Pancreas (tissue), 10 donors: ENCODE results near the gene UBE2J2. TPM values are rescaled to one million over a fixed set of nuclear protein-coding genes. Genes with fewer than 3 reads are reported as not detected.

Experiments used
- ATAC-seq, 4 donors: fragments of 200-7000 bp; cut with Tn5 transposase; one replicate each; pipeline versions ENCODE4 v1.8.0 to v1.9.1; 2020; ENCODE audit warnings: mild to moderate bottlenecking in 4 of 4, moderate library complexity in 4 of 4
- DNase-seq, 6 donors: peaks; one replicate each; pipeline ENCODE4 v3.0.0-alpha.2; 2020
- FAIRE-seq: peaks from 2 replicates; lab custom pipeline; 2012; peaks lifted over from hg19 to GRCh38; lab: Jason Lieb, UNC
- H3K27ac ChIP-seq, 4 donors: fragments of 200-600 bp; sonication (generic); 1 replicate in 3 of 4; 2 replicates in 1 of 4; pipeline versions ENCODE4 v1.5.0 to v1.8.0; 2020
- H3K27me3 ChIP-seq, 4 donors: fragments of 200-600 bp; one replicate each; pipeline ENCODE4 v1.8.0; 2021
- H3K36me3 ChIP-seq, 3 donors: fragments of 200-600 bp; sonication (generic) in 1 of 3; one replicate each; pipeline versions ENCODE4 v1.5.0 to v1.8.0; 2020 to 2021
- H3K4me1 ChIP-seq, 3 donors: fragments of 200-600 bp; one replicate each; pipeline ENCODE4 v1.8.0; 2021
- H3K4me3 ChIP-seq, 4 donors: fragments of 200-600 bp; sonication (generic) in 2 of 4; one replicate each; pipeline versions ENCODE4 v1.5.0 to v1.8.0; 2020 to 2021
- H3K9me3 ChIP-seq, 4 donors: fragments of 200-600 bp; one replicate each; pipeline ENCODE4 v1.8.0; 2021
- CTCF ChIP-seq, 4 donors: fragments of 200-600 bp; sonication (generic) in 3 of 4; IDR thresholded peaks; one replicate each; pipeline versions ENCODE4 v1.5.0 to v1.8.0; 2021; ENCODE audit warnings: antibody characterized with exemption in 4 of 4
- WGBS, 2 donors: extraction: QIAGEN DNeasy Blood & Tissue Kit; methylation state at CpG; one replicate each; pipeline ENCODE4 v1.1.7; 2013; 5-methylcytosine and 5-hydroxymethylcytosine counted together
- intact Hi-C, 3 donors: fragments of 100-400 bp; cut with DNase I; formaldehyde crosslinking; loops; one replicate each; pipeline versions ENCODE4 v1.11.1 to v1.14.2; 2022
- polyA plus RNA-seq, 2 donors: library from polyadenylated mRNA; stranded (reverse); fragments of 200-250 nt; gene quantifications; one replicate each; pipeline ENCODE4 v1.2.3, GENCODE V29; 2013
- total RNA-seq, 6 donors: library from RNA; stranded (reverse); fragmentation: NEBNext Ultra II Directional in 4 of 6; extraction: Animal tissue kit (Norgen Biotek cat#: 25700) in 4 of 6; gene quantifications; one replicate each; pipeline versions ENCODE4 v1.2.1 to v1.2.4, GENCODE V29; 2021 to 2023
- donor health status: healthy with polysubstance abuse.
- donor health status: DM: no; HTN: no; CAD: no; lungs with moderate emphysema.
- donor health status: DM: no; HTN: no; CAD: no.
- donor health status: control.
- donor health status: control.
- donor health status: Bipolar disorder and iron deficiency.
- donor health status: DM: yes; HTN: yes; CAD: no.
- donor health status: DM: no; HTN: no; CAD: no.
- donor health status: DM: no; HTN: no; CAD: no.
- donor health status: DM: yes; HTN: yes; CAD: no.

The UBE2J2 gene
- total and polyA plus RNA-seq, 8 donors, result 20.8 to 44.5 (median 22.7) TPM

- no peak for FAIRE-seq
- Histone ChIP-seq H3K4me3 (peak overlapping the region; percentile 57 to 92 (median 84)), H3K9me3 (no peaks in the 10 kb centered on the region), H3K27ac (peak overlapping the region in 3 of 4 donors; percentile 27 to 97 (median 41)), H3K36me3 (peaks cover 0 to 9% (median 7%) of the 10 kb centered on the region in 3 donors), H3K27me3 (no peaks in the 10 kb centered on the region), H3K4me1 (peaks cover 7 to 28% (median 24%) of the 10 kb centered on the region in 3 donors)
- no peak for ATAC-seq
- DNase-seq, result peak in 4 of 6 donors; percentile 40 to 77 (median 61)
- 1% methylated on average over 65 to 83 of the region's 83 CpGs for WGBS, 2 donors
- intact Hi-C loops, result no loop called here
- TF ChIP-seq CTCF (IDR thresholded peaks at IDR 0.05), result no peak
Measured at GRCh38 chr1:1307261-1307922, 33.7 kb upstream of the UBE2J2 start.

DNA sequence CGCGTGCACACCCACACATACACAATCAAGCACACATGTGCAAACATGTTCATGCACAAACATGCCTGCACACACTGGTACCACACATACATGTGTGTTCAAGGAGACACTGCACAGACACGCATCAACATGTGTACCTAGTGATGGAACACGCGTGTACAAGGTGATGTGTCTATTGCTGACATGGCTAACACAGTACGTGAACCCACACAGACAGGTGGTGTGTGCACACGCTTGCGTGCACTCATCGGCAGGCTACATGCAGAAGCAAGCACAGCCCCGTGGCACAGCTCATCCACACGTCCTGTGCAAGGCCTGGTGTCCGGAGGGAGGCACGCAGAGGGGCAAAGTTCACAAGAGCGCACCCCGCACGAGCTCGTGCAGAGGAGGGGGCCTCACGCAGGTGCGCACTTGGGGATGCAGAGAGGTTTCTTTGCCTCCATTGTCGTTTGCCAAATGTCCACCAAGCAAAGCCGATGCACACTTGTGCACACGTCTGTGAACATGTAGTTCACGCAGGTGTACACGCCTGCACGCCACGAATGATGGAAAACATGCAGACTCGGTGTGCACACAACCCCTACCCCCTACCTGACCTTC lies 33.1 kb upstream of the UBE2J2 start:
- no peak for ATAC-seq
- peaks cover 7 to 28% (median 24%) of the 10 kb centered on the region in 3 donors for H3K4me1 ChIP-seq
- H3K27ac ChIP-seq, result no peak overlapping the region
- DNase-seq, result no peak
- H3K4me3 ChIP-seq, result peak overlapping the region; percentile 57 to 92 (median 84)
- TF ChIP-seq CTCF (IDR thresholded peaks at IDR 0.05), result no peak
- peaks cover 0 to 7% (median 2%) of the 10 kb centered on the region in 3 donors for H3K36me3 ChIP-seq
- WGBS, 2 donors, result 24% methylated on average over 27 of the region's 27 CpGs
- H3K9me3 ChIP-seq, result no peaks in the 10 kb centered on the region
- no peaks in the 10 kb centered on the region for H3K27me3 ChIP-seq
- intact Hi-C loops, result no loop called here
- FAIRE-seq, result no peak

DNA sequence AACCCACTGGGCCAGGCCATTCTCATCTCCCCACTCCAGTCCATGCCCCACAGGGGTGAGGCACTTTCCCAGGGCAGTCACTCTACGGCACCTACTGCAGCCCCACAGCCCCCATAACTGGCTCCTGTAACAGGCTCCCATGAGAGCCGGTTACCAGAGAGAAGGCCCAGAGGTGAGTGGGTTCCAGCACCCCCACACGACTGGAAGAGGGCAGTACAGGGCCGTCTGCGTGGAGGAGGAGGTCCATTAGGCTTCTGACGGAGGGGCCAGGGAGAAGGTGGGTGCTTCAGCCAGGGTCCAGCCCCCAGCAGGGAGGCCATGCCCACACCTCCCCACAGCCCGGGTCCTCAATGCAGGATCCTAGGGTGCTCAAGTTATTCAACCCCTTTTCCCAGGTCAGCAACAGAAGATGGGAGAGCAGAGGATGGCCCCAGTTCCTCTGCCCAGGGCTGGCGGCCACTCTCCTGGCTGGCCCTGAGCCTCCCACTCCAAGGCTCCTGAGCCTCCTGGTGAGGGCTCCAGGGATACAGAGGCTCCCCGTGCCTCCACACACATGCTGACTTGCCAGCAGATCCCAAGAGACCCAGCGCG lies 32.5 kb upstream of the UBE2J2 start:
- Histone ChIP-seq H3K36me3 (peaks cover 0 to 4% (median 0%) of the 10 kb centered on the region in 3 donors), H3K4me1 (peaks cover 7 to 28% (median 24%) of the 10 kb centered on the region in 3 donors), H3K9me3 (no peaks in the 10 kb centered on the region), H3K27me3 (no peaks in the 10 kb centered on the region), H3K27ac (no peak overlapping the region), H3K4me3 (peak overlapping the region in 1 of 4 donors; percentile 92)
- DNase-seq (no peak), FAIRE-seq (no peak), ATAC-seq (no peak)
- no peak for TF ChIP-seq CTCF (IDR thresholded peaks at IDR 0.05)
- 43 to 47% methylated on average over 11 of the region's 11 CpGs for WGBS, 2 donors
- intact Hi-C loops, result no loop called here

GRCh38 chr1:1305300-1306069 lies 31.8 kb upstream of the UBE2J2 start:
- DNase-seq (peak in 3 of 6 donors; percentile 49 to 65 (median 50)), FAIRE-seq (no peak), ATAC-seq (peak in 1 of 4 donors; percentile 23)
- intact Hi-C loops, result no loop called here
- Histone ChIP-seq H3K27me3 (no peaks in the 10 kb centered on the region), H3K27ac (peak overlapping the region; percentile 31 to 73 (median 50)), H3K36me3 (no peaks in the 10 kb centered on the region), H3K4me1 (peaks cover 7 to 28% (median 24%) of the 10 kb centered on the region in 3 donors), H3K4me3 (peak overlapping the region in 1 of 4 donors; percentile 92), H3K9me3 (no peaks in the 10 kb centered on the region)
- WGBS, 2 donors, result 57 to 63% methylated on average over 18 to 25 of the region's 25 CpGs
- TF ChIP-seq CTCF (IDR thresholded peaks at IDR 0.05), result no peak
